Ascending aorta (tissue), 2 donors: ENCODE data around the gene MAU2. TPM values are rescaled to one million over a fixed set of nuclear protein-coding genes. Genes with fewer than 3 reads are reported as not detected.

Experiments used
- DNase-seq, 2 donors: peaks; one replicate each; pipeline ENCODE4 v3.0.0-alpha.2; 2019; ENCODE audit warnings: low spot score in 2 of 2
- H3K27ac ChIP-seq, 2 donors: fragments of 200-600 bp; sonication (generic); one replicate each; pipeline ENCODE4 v1.5.1; 2016 to 2017; ENCODE audit warnings: mild to moderate bottlenecking in 1 of 2
- H3K27me3 ChIP-seq: fragments of 200-600 bp; sonication (generic); one replicate; pipeline ENCODE4 v1.5.1; 2017
- H3K36me3 ChIP-seq, 2 donors: fragments of 200-600 bp; sonication (generic); one replicate each; pipeline ENCODE4 v1.5.1; 2016
- H3K4me1 ChIP-seq, 2 donors: fragments of 200-600 bp; sonication (generic); one replicate each; pipeline ENCODE4 v1.5.1; 2016 to 2017; ENCODE audit warnings: mild to moderate bottlenecking in 1 of 2
- H3K4me3 ChIP-seq, 2 donors: fragments of 200-600 bp; sonication (generic); one replicate each; pipeline ENCODE4 v1.5.1; 2016 to 2017; ENCODE audit warnings: mild to moderate bottlenecking in 1 of 2
- H3K9me3 ChIP-seq, 2 donors: fragments of 200-600 bp; sonication (generic); one replicate each; pipeline ENCODE4 v1.5.1; 2016
- CTCF ChIP-seq, 3 experiments: fragments of 200-600 bp in 2 of 3; fragments of 450-650 bp in 1 of 3; sonication (generic) in 2 of 3; IDR thresholded peaks; one replicate each; pipeline ENCODE4 v1.5.1; 2016 to 2019; ENCODE audit warnings: antibody characterized with exemption in 3 of 3, mild to moderate bottlenecking in 1 of 3, moderate library complexity in 1 of 3
- intact Hi-C: fragments of 100-400 bp; cut with DNase I; formaldehyde crosslinking; loops from one replicate; pipeline ENCODE4 v1.15.1; 2023
- total RNA-seq: library from RNA; depleted of rRNA; stranded (reverse); fragments of >200 nt; gene quantifications from one replicate; pipeline ENCODE4 v1.1.0, GENCODE V29; 2016

MAU2 gene
- total RNA-seq, 1 donor from 2014 or later, result 41.2 TPM

GRCh38 chr19:19405971-19406877 lies 85.6 kb downstream of the MAU2 start:
- peaks cover 3 to 25% of the 10 kb centered on the region in 2 donors for H3K4me1 ChIP-seq

GRCh38 chr19:19406878-19407632 lies 86.4 kb downstream of the MAU2 start:
- Histone ChIP-seq H3K27me3 (no peaks in the 10 kb centered on the region), H3K9me3 (no peaks in the 10 kb centered on the region), H3K4me1 (peaks cover 3 to 25% of the 10 kb centered on the region in 2 donors), H3K27ac (peak overlapping the region; percentile 89 to 91), H3K36me3 (peaks cover 0 to 5% of the 10 kb centered on the region in 2 donors), H3K4me3 (peak overlapping the region; percentile 91 to 99)
- intact Hi-C loops, result loop anchor here (1.0 to 10.0 kb wide), 5 partner anchors 40 to 258 kb away; partner anchors contain the start of genes ATP13A1, BORCS8, RFXANK and ZNF101
- DNase-seq, result no peak
- peak; percentile 14 to 50 (median 30) for TF ChIP-seq CTCF (IDR thresholded peaks at IDR 0.05)

More at GRCh38 chr19:19405971-19406877, 85.6 kb downstream of the MAU2 start:
- Histone ChIP-seq H3K27me3 (no peaks in the 10 kb centered on the region), H3K36me3 (no peaks in the 10 kb centered on the region), H3K4me3 (peak overlapping the region; percentile 91 to 99), H3K27ac (peak overlapping the region; percentile 89 to 91), H3K9me3 (no peaks in the 10 kb centered on the region)
- no peak for TF ChIP-seq CTCF (IDR thresholded peaks at IDR 0.05)
- intact Hi-C loops, result loop anchor here (1.0 to 10.0 kb wide), 7 partner anchors 21 to 259 kb away; partner anchors contain the start of genes ATP13A1, BORCS8, RFXANK and ZNF101
- peak in 1 of 2 donors; percentile 69 for DNase-seq

GRCh38 chr19:19407633-19407930 lies 87.0 kb downstream of the MAU2 start:
- H3K9me3 ChIP-seq, result no peaks in the 10 kb centered on the region
- peaks cover 0 to 5% of the 10 kb centered on the region in 2 donors for H3K36me3 ChIP-seq
- H3K4me1 ChIP-seq, result peaks cover 3 to 25% of the 10 kb centered on the region in 2 donors
- H3K27ac ChIP-seq, result peak overlapping the region; percentile 2 to 44
- intact Hi-C loops, result loop anchor here (2.0 to 10.0 kb wide), 4 partner anchors 41 to 257 kb away; partner anchors contain the start of genes ATP13A1, BORCS8, RFXANK and ZNF101
- no peaks in the 10 kb centered on the region for H3K27me3 ChIP-seq
- peak overlapping the region; percentile 91 to 99 for H3K4me3 ChIP-seq
- TF ChIP-seq CTCF (IDR thresholded peaks at IDR 0.05), result no peak
- no peak for DNase-seq

Other genes starting within 250 kb of the MAU2 start
- gene TMEM161A, start 182.4 kb upstream of the MAU2 start, total RNA-seq, result 14.5 TPM
- not detected for gene MEF2B, start 150.6 kb upstream of the MAU2 start, total RNA-seq
- gene BORCS8, start 128.7 kb upstream of the MAU2 start, total RNA-seq, result 26.9 TPM
- gene RFXANK, start 128.6 kb upstream of the MAU2 start, total RNA-seq, result 20.2 TPM
- 16.5 TPM for gene NR2C2AP, start 117.4 kb upstream of the MAU2 start, total RNA-seq
- not detected for gene NCAN, start 108.9 kb upstream of the MAU2 start, total RNA-seq
- 8.8 TPM for gene TM6SF2, start 47.5 kb upstream of the MAU2 start, total RNA-seq
- gene SUGP1, start 320 bp upstream of the MAU2 start, total RNA-seq, result 42.9 TPM
- 63.3 TPM for gene GATAD2A, start 84.8 kb downstream of the MAU2 start, total RNA-seq
- not detected for gene TSSK6, start 194.7 kb downstream of the MAU2 start, total RNA-seq
- 12.7 TPM for gene NDUFA13, start 195.4 kb downstream of the MAU2 start, total RNA-seq
- gene YJEFN3, start 208.1 kb downstream of the MAU2 start, total RNA-seq, result 3.5 TPM
- not detected for gene CILP2, start 217.4 kb downstream of the MAU2 start, total RNA-seq